OCI-LY1 (cell line): ENCODE results near the gene TUFT1.

Experiments
- H2AFZ ChIP-seq: fragments of 200-600 bp; sonication (generic), shearing (Covaris generic); 2 replicates; pipeline ENCODE4 v1.6.0; 2014; ENCODE audit warnings: antibody characterized with exemption, mild to moderate bottlenecking, low read length
- H3F3A ChIP-seq: fragments of 200-600 bp; sonication (generic), shearing (Covaris generic); 2 replicates; pipeline ENCODE4 v1.6.0; 2014; ENCODE audit warnings: mild to moderate bottlenecking, antibody characterized with exemption, low read length, moderate library complexity; ENCODE audit not compliant: insufficient read depth
- H3K27ac ChIP-seq: fragments of 200-600 bp; sonication (generic); 2 replicates; pipeline ENCODE4 v1.5.1; 2014; ENCODE audit warnings: low read length, mixed run types, mild to moderate bottlenecking, low read depth; ENCODE audit not compliant: poor library complexity, severe bottlenecking
- H3K27me3 ChIP-seq: fragments of 200-600 bp; sonication (generic); 2 replicates; pipeline ENCODE4 v1.6.0; 2014; ENCODE audit warnings: antibody characterized with exemption, mild to moderate bottlenecking, low read length, moderate library complexity; ENCODE audit not compliant: insufficient read depth
- H3K36me3 ChIP-seq: fragments of 200-600 bp; sonication (generic); 2 replicates; pipeline ENCODE4 v1.6.1; 2014; ENCODE audit warnings: mild to moderate bottlenecking, antibody characterized with exemption, low read length, moderate library complexity, mixed read lengths; ENCODE audit not compliant: insufficient read depth
- H3K4me1 ChIP-seq: fragments of 200-600 bp; sonication (generic); 2 replicates; pipeline ENCODE4 v1.5.1; 2014; ENCODE audit warnings: mild to moderate bottlenecking, low read length, moderate library complexity; ENCODE audit not compliant: insufficient read depth, severe bottlenecking
- H3K4me2 ChIP-seq: fragments of 200-600 bp; sonication (generic), shearing (Covaris generic); 2 replicates; pipeline ENCODE4 v1.6.1; 2014; ENCODE audit warnings: low read length
- H3K4me3 ChIP-seq: fragments of 200-600 bp; sonication (generic); 2 replicates; pipeline ENCODE4 v1.5.1; 2014; ENCODE audit warnings: low read length, low read depth, mild to moderate bottlenecking, mixed read lengths; ENCODE audit not compliant: poor library complexity, severe bottlenecking
- H3K79me2 ChIP-seq: fragments of 200-600 bp; shearing (Covaris generic); 2 replicates; pipeline ENCODE4 v1.6.1; 2016; ENCODE audit warnings: mixed run types, low read length, mixed read lengths; ENCODE audit not compliant: insufficient read depth
- H3K9ac ChIP-seq: fragments of 200-600 bp; sonication (generic), shearing (Covaris generic); 2 replicates; pipeline ENCODE4 v1.6.1; 2014; ENCODE audit warnings: mild to moderate bottlenecking, low read length, mixed read lengths
- H3K9me2 ChIP-seq: fragments of 200-600 bp; sonication (generic), shearing (Covaris generic); 2 replicates; pipeline ENCODE4 v1.6.1; 2014; ENCODE audit warnings: low read depth, mild to moderate bottlenecking, low read length, mixed read lengths
- H3K9me3 ChIP-seq: fragments of 200-600 bp; shearing (Covaris generic); 2 replicates; pipeline ENCODE4 v1.6.1; 2014; ENCODE audit warnings: low read length, mixed read lengths
- H4K20me1 ChIP-seq: fragments of 200-600 bp; sonication (generic), shearing (Covaris generic); 2 replicates; pipeline ENCODE4 v1.6.0; 2016; ENCODE audit warnings: mild to moderate bottlenecking, low read length; ENCODE audit not compliant: insufficient read depth
- CTCF ChIP-seq: fragments of 200-600 bp; sonication (generic), shearing (Covaris generic); IDR thresholded peaks from 2 replicates; pipeline ENCODE4 v1.5.1; 2017; ENCODE audit warnings: mild to moderate bottlenecking, antibody characterized with exemption, low read length, moderate library complexity, mixed read lengths
- EZH2 ChIP-seq: fragments of 200-600 bp; sonication (generic), shearing (Covaris generic); IDR thresholded peaks from 2 replicates; pipeline ENCODE4 v1.8.0; 2017; ENCODE audit warnings: borderline replicate concordance, mixed run types, mild to moderate bottlenecking, antibody characterized with exemption, low read length, moderate library complexity, mixed read lengths

The TUFT1 gene

GRCh38 chr1:151523326-151523725, 16.8 kb upstream of the TUFT1 start:
- Histone ChIP-seq H2AFZ (no peak overlapping the region), H3K9ac (no peak overlapping the region), H4K20me1 (no peaks in the 10 kb centered on the region), H3K4me3 (no peak overlapping the region), H3K27ac (no peak overlapping the region), H3K9me3 (no peaks in the 10 kb centered on the region), H3K27me3 (no peaks in the 10 kb centered on the region), H3K9me2 (no peaks in the 10 kb centered on the region), H3K79me2 (no peaks in the 10 kb centered on the region), H3K4me1 (no peaks in the 10 kb centered on the region), H3K4me2 (no peak overlapping the region), H3K36me3 (no peaks in the 10 kb centered on the region), H3F3A (no peaks in the 10 kb centered on the region)
- TF ChIP-seq CTCF (no peak), EZH2 (no peak)

- TF ChIP-seq EZH2, result no peak
- TF ChIP-seq CTCF, result no peak
- Histone ChIP-seq H3K27ac (no peak overlapping the region), H3K9ac (no peak overlapping the region), H3K9me2 (no peaks in the 10 kb centered on the region), H3K4me1 (no peaks in the 10 kb centered on the region), H3K27me3 (no peaks in the 10 kb centered on the region), H3F3A (no peaks in the 10 kb centered on the region), H4K20me1 (no peaks in the 10 kb centered on the region), H3K36me3 (no peaks in the 10 kb centered on the region), H3K4me2 (no peak overlapping the region), H3K9me3 (no peaks in the 10 kb centered on the region), H3K4me3 (no peak overlapping the region), H2AFZ (no peak overlapping the region), H3K79me2 (no peaks in the 10 kb centered on the region)
Observed at GRCh38 chr1:151524736-151525135, 15.4 kb upstream of the TUFT1 start.

GRCh38 chr1:151526735-151527525, 13.2 kb upstream of the TUFT1 start:
- no peak for TF ChIP-seq EZH2
- no peak for TF ChIP-seq CTCF
- Histone ChIP-seq H3K27ac (no peak overlapping the region), H3K4me3 (no peak overlapping the region), H3K9me3 (no peaks in the 10 kb centered on the region), H3K9ac (no peak overlapping the region), H4K20me1 (no peaks in the 10 kb centered on the region), H2AFZ (no peak overlapping the region), H3K4me1 (no peaks in the 10 kb centered on the region), H3K9me2 (no peaks in the 10 kb centered on the region), H3K36me3 (no peaks in the 10 kb centered on the region), H3K27me3 (no peaks in the 10 kb centered on the region; the same call in 1 of the 2 replicates), H3F3A (no peaks in the 10 kb centered on the region), H3K79me2 (no peaks in the 10 kb centered on the region), H3K4me2 (no peak overlapping the region)
